Central memory CD8-positive, alpha-beta T cell (primary cell): ENCODE data around the gene GLE1.

Experiments used
- ATAC-seq: fragments of 150-1000 bp; cut with Tn5 transposase; replicated peaks from 2 replicates; pipeline ENCODE4 v1.10.0; 2022; ENCODE audit warnings: mild to moderate bottlenecking, moderate FRiP score, moderate number of reproducible peaks; ENCODE audit not compliant: poor library complexity, severe bottlenecking; ENCODE audit errors: extremely low read depth
- DNase-seq, 2 donors: peaks; one replicate each; pipeline ENCODE4 v3.0.0; 2021; ENCODE audit warnings: low spot score in 2 of 2
- H3K27ac Mint-ChIP-seq: one replicate; pipeline ENCODE4 v1.8.0; 2022; ENCODE audit warnings: low read depth, mild to moderate bottlenecking, moderate library complexity, mixed read lengths
- H3K27me3 Mint-ChIP-seq: one replicate; pipeline ENCODE4 v1.8.0; 2022; ENCODE audit warnings: mixed read lengths
- H3K36me3 Mint-ChIP-seq: one replicate; pipeline ENCODE4 v1.8.0; 2022; ENCODE audit warnings: mild to moderate bottlenecking, moderate library complexity, mixed read lengths; ENCODE audit not compliant: insufficient read depth
- H3K4me1 Mint-ChIP-seq: one replicate; pipeline ENCODE4 v1.8.0; 2022; ENCODE audit warnings: mixed read lengths
- H3K4me3 Mint-ChIP-seq: one replicate; pipeline ENCODE4 v1.8.0; 2022; ENCODE audit warnings: mild to moderate bottlenecking, moderate library complexity, mixed read lengths
- H3K9me3 Mint-ChIP-seq: one replicate; pipeline ENCODE4 v1.8.0; 2022; ENCODE audit warnings: mixed read lengths

Gene GLE1

DNA sequence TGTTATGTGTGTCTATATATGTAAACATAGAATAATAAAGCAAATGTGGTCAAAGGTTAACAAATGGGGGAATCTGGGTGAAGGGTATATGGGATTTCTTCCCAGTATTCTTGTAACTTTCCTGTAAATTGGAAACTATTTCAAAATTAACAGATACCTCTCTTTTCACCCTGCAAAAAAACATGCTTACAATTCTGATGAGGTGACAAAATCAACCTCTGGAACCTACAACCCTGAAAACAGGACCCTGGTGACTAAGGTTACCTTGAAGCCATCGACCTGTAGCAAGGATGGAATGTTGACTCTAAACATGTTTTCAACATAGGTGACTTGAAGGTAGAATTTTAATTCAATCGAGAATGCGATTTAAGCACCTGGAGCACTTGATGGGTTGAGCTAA, 42.0 kb downstream of the GLE1 start:
- ATAC-seq = no peak
- no peaks in the 10 kb centered on the region for H3K9me3 Mint-ChIP-seq
- peaks cover 16% of the 10 kb centered on the region for H3K36me3 Mint-ChIP-seq
- H3K27ac Mint-ChIP-seq = no peak overlapping the region
- H3K4me1 Mint-ChIP-seq = peaks cover 12% of the 10 kb centered on the region
- DNase-seq = no peak
- H3K4me3 Mint-ChIP-seq = no peak overlapping the region
- H3K27me3 Mint-ChIP-seq = no peaks in the 10 kb centered on the region

DNA sequence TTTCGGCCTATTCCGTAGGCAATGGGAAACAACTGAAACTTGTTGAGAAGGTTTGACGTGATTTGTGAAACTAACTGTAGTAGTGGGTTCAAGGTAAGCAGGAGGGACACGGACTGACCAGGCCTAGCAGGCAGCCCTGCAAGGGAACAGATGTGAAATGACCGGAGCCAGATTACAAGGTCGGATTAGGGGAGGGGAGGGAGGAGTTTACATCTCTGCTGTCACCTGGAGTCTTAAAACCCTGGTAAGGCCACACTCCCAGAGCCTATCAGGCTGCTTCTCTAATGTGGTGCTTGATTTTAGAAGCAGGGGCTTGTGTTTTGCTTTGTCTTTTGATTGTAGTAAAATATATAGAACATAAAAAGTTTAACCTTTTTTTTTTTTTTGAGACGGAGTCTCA, 44.4 kb downstream of the GLE1 start:
- DNase-seq (no peak), ATAC-seq (no peak)
- no peak overlapping the region for H3K27ac Mint-ChIP-seq
- peaks cover 18% of the 10 kb centered on the region for H3K4me1 Mint-ChIP-seq
- no peaks in the 10 kb centered on the region for H3K36me3 Mint-ChIP-seq
- H3K4me3 Mint-ChIP-seq = no peak overlapping the region
- no peaks in the 10 kb centered on the region for H3K27me3 Mint-ChIP-seq
- H3K9me3 Mint-ChIP-seq = no peaks in the 10 kb centered on the region

GRCh38 chr9:128550226-128550625, 45.7 kb downstream of the GLE1 start:
- DNase-seq = no peak
- no peaks in the 10 kb centered on the region for H3K36me3 Mint-ChIP-seq
- peak overlapping the region; percentile 18 for H3K4me3 Mint-ChIP-seq
- H3K27ac Mint-ChIP-seq = peak overlapping the region; percentile 16
- H3K27me3 Mint-ChIP-seq = no peaks in the 10 kb centered on the region
- no peak for ATAC-seq
- H3K9me3 Mint-ChIP-seq = no peaks in the 10 kb centered on the region
- H3K4me1 Mint-ChIP-seq = peaks cover 18% of the 10 kb centered on the region

GRCh38 chr9:128550770-128551656, 46.5 kb downstream of the GLE1 start:
- Mint-ChIP-seq H3K4me3 (no peak overlapping the region), H3K9me3 (no peaks in the 10 kb centered on the region), H3K27ac (no peak overlapping the region), H3K27me3 (no peaks in the 10 kb centered on the region), H3K4me1 (peaks cover 18% of the 10 kb centered on the region), H3K36me3 (no peaks in the 10 kb centered on the region)
- no peak for ATAC-seq
- DNase-seq = no peak

DNA sequence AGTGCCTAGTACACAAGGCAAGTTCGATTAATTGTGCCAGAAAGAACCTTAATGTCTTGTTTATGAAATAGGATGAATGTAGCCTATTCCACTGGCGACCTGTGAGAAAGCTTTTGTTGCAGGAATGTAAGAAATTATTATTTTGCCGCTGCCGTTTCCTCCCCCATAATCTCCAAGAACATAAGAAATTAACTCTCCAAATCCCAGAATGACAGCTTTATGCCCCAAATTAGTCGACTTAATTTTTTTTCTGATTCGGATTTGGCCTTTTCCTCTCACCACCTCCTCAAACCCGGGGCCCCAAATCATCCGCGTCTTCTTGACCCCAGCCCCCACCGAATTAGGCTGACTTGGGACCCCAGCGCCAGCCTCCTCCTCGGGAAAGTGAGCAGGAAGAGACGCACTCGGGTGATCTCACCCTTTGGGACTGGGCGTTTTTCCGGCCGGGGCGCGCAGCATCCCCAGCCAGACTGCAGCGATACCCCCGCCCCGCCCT, 47.2 kb downstream of the GLE1 start:
- no peaks in the 10 kb centered on the region for H3K36me3 Mint-ChIP-seq
- H3K27ac Mint-ChIP-seq = no peak overlapping the region
- H3K4me1 Mint-ChIP-seq = peaks cover 20% of the 10 kb centered on the region
- ATAC-seq (no peak), DNase-seq (no peak)
- H3K27me3 Mint-ChIP-seq = no peaks in the 10 kb centered on the region
- H3K9me3 Mint-ChIP-seq = no peaks in the 10 kb centered on the region
- no peak overlapping the region for H3K4me3 Mint-ChIP-seq

DNA sequence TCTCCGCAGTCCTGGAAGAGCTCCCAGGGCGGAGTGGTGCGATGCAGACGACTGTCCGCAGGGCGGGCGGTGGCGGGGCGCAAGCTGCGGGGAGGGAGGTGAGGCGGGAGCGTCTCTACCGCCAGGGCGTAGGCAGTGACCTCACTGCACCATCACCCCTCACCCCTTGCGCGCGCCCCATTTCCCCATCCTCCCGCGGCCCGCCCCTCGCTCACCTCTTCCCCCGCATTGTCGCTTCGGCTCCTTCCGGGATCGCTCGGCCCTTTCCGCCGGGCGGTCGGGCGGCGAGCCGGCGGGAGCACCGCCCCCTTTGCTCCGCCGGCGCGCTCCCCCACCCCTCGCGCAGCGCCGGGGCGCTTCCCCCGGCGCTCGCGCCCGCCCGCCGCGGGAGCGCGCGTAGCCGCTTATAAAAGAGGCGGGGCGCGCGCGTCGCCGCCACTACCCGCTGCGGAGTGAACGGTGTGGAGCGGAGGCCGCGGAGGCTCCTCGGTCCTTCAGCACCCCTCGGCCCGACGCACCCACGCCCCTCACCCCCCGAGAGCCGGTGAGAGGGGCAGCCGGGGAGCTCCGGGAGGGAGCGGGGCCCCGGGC, 47.7 kb downstream of the GLE1 start, which contains the start of gene SPTAN1:
TSS of gene SPTAN1 (plus strand) at position 435 of the 591 bp plus-strand sequence. CDS start 14,154 bp downstream, outside the sequence.
- Mint-ChIP-seq H3K4me1 (peaks cover 25% of the 10 kb centered on the region), H3K36me3 (no peaks in the 10 kb centered on the region), H3K4me3 (no peak within 1 kb of the TSS), H3K27me3 (no peaks in the 10 kb centered on the region), H3K9me3 (no peaks in the 10 kb centered on the region), H3K27ac (no peak within 1 kb of the TSS)
- ATAC-seq (peak; percentile 72), DNase-seq (peak; percentile 92)

GRCh38 chr9:128552744-128553440, 48.4 kb downstream of the GLE1 start:
- DNase-seq = no peak
- H3K27me3 Mint-ChIP-seq = no peaks in the 10 kb centered on the region
- H3K4me1 Mint-ChIP-seq = peaks cover 28% of the 10 kb centered on the region
- H3K4me3 Mint-ChIP-seq = no peak overlapping the region
- H3K9me3 Mint-ChIP-seq = no peaks in the 10 kb centered on the region
- no peaks in the 10 kb centered on the region for H3K36me3 Mint-ChIP-seq
- no peak overlapping the region for H3K27ac Mint-ChIP-seq
- peak; percentile 15 for ATAC-seq

DNA sequence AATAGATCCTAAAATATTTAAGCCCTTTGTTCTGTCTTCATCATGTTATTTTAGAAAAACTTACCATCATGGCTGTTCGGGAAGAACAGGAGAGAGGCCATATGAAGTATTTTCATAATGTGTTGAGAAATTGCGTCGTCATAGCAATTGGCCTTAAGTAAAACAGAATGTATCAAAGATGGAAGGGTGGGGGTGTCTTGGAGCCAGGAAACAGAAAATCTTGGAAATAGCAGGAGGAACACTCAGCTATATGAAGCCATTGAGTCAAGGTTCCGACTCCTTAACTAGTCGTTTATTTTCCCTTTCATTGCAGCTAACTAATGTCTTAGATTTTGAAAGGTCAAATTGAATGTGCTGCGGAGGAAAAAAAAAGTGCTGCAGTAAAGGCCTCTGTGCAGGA, 49.2 kb downstream of the GLE1 start:
- H3K9me3 Mint-ChIP-seq = no peaks in the 10 kb centered on the region
- H3K36me3 Mint-ChIP-seq = no peaks in the 10 kb centered on the region
- ATAC-seq (no peak), DNase-seq (no peak)
- peaks cover 35% of the 10 kb centered on the region for H3K4me1 Mint-ChIP-seq
- no peak overlapping the region for H3K27ac Mint-ChIP-seq
- H3K27me3 Mint-ChIP-seq = no peaks in the 10 kb centered on the region
- no peak overlapping the region for H3K4me3 Mint-ChIP-seq

GRCh38 chr9:128554155-128554862, 49.8 kb downstream of the GLE1 start:
- no peak for DNase-seq
- Mint-ChIP-seq H3K9me3 (no peaks in the 10 kb centered on the region), H3K27ac (no peak overlapping the region), H3K27me3 (no peaks in the 10 kb centered on the region), H3K36me3 (no peaks in the 10 kb centered on the region), H3K4me1 (peaks cover 41% of the 10 kb centered on the region), H3K4me3 (no peak overlapping the region)
- ATAC-seq = no peak

GRCh38 chr9:128555180-128555721, 50.7 kb downstream of the GLE1 start:
- no peak overlapping the region for H3K4me3 Mint-ChIP-seq
- no peak for ATAC-seq
- no peak for DNase-seq
- no peaks in the 10 kb centered on the region for H3K27me3 Mint-ChIP-seq
- peaks cover 37% of the 10 kb centered on the region for H3K4me1 Mint-ChIP-seq
- H3K36me3 Mint-ChIP-seq = peaks cover 1% of the 10 kb centered on the region
- H3K27ac Mint-ChIP-seq = no peak overlapping the region
- no peaks in the 10 kb centered on the region for H3K9me3 Mint-ChIP-seq

DNA sequence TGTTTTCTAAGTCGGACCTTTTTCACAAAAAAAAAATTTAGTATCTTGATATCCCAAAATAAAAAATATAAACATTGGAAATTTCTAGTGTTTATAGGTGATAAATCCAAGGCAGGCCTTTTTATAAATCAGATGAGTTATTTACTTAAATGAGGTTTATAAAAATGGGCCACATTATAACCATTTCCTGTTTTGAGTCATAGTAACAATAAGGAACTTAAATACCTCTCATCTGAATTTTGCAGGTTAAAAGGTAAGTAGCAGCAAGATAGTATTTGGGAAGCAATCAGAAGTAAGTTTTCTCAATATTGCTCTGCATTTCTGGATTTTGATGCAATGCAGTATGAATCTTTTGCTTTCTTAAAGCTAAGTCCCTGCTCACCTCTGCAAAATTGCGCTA, 51.8 kb downstream of the GLE1 start:
- Mint-ChIP-seq H3K27ac (peak overlapping the region; percentile 57), H3K27me3 (no peaks in the 10 kb centered on the region), H3K4me1 (peaks cover 32% of the 10 kb centered on the region), H3K9me3 (no peaks in the 10 kb centered on the region), H3K36me3 (peaks cover 1% of the 10 kb centered on the region), H3K4me3 (no peak overlapping the region)
- no peak for ATAC-seq
- no peak for DNase-seq
